Endodermal cell (in vitro differentiated cells): Measurements from ENCODE around the gene GOT1. TPM values are rescaled to one million over a fixed set of nuclear protein-coding genes. Genes with fewer than 3 reads are reported as not detected.

Experiments used
- DNase-seq: peaks from one replicate; pipeline ENCODE4 v3.0.0-alpha.2; 2017
- H3K27ac ChIP-seq: 2 replicates; pipeline ENCODE4 v1.5.1; 2013; ENCODE audit warnings: mild to moderate bottlenecking, low read depth, low read length, moderate library complexity
- H3K27me3 ChIP-seq: 2 replicates; pipeline ENCODE4 v1.6.1; 2013; ENCODE audit warnings: mild to moderate bottlenecking, low read length, moderate library complexity; ENCODE audit not compliant: insufficient read depth, control insufficient read depth, poor library complexity, severe bottlenecking
- H3K36me3 ChIP-seq: 2 replicates; pipeline ENCODE4 v1.7.0; 2013; ENCODE audit warnings: mild to moderate bottlenecking, low read length, moderate library complexity; ENCODE audit not compliant: control insufficient read depth, insufficient read depth
- H3K4me1 ChIP-seq: one replicate; pipeline ENCODE4 v1.7.0; 2013; ENCODE audit warnings: low read length; ENCODE audit not compliant: control insufficient read depth, insufficient read depth
- H3K4me3 ChIP-seq: 2 replicates; pipeline ENCODE4 v1.5.1; 2013; ENCODE audit warnings: mild to moderate bottlenecking, low read length, moderate library complexity
- H3K9ac ChIP-seq: 2 replicates; pipeline ENCODE4 v1.6.1; 2013; ENCODE audit warnings: mild to moderate bottlenecking, low read length, moderate library complexity; ENCODE audit not compliant: poor library complexity, severe bottlenecking; ENCODE audit errors: extremely low read depth
- H3K9me3 ChIP-seq: 2 replicates; pipeline ENCODE4 v1.6.1; 2013; ENCODE audit warnings: mild to moderate bottlenecking, low read length, moderate library complexity; ENCODE audit not compliant: control insufficient read depth
- H3K27ac Mint-ChIP-seq: 2 replicates; pipeline ENCODE4 v1.8.0; 2020; ENCODE audit warnings: mixed read lengths
- H3K27me3 Mint-ChIP-seq: 2 replicates; pipeline ENCODE4 v1.8.0; 2021; ENCODE audit warnings: mild to moderate bottlenecking, mixed read lengths; ENCODE audit not compliant: insufficient read depth
- H3K36me3 Mint-ChIP-seq: 2 replicates; pipeline ENCODE4 v1.8.0; 2020; ENCODE audit warnings: low read depth, mixed read lengths
- H3K4me1 Mint-ChIP-seq: 2 replicates; pipeline ENCODE4 v1.8.0; 2020; ENCODE audit warnings: mixed read lengths
- H3K4me3 Mint-ChIP-seq: 2 replicates; pipeline ENCODE4 v1.8.0; 2020; ENCODE audit warnings: mild to moderate bottlenecking, moderate library complexity, mixed read lengths
- H3K9me3 Mint-ChIP-seq: 2 replicates; pipeline ENCODE4 v1.8.0; 2020; ENCODE audit warnings: mild to moderate bottlenecking, mixed read lengths
- CTCF ChIP-seq: fragments of 200-600 bp; sonication (generic); conservative IDR thresholded peaks from 2 replicates; pipeline ENCODE4 v1.5.0; 2021; ENCODE audit warnings: antibody characterized with exemption, mild to moderate bottlenecking
- WGBS, 2 experiments: methylation state at CpG; one replicate each; pipeline versions ENCODE4 v1.1.5 to v1.1.7; 2013; ENCODE audit warnings: missing lambda C conversion rate in 2 of 2, mixed read lengths in 1 of 2; ENCODE audit not compliant: insufficient coverage in 1 of 2, insufficient read length in 1 of 2; 5-methylcytosine and 5-hydroxymethylcytosine counted together
- total RNA-seq, 2 donors: library from RNA; stranded (reverse); fragmentation: NEBNext Ultra II Directional in 1 of 2; extraction: Animal tissue kit (Norgen Biotek cat#: 25700) in 1 of 2; gene quantifications; 2 replicates in 1 of 2; 3 replicates in 1 of 2; pipeline ENCODE4 v1.2.1, GENCODE V29; 2021

Gene GOT1
- total RNA-seq, 2 donors from 2014 or later, result 35.1 to 36.5 TPM

- Histone ChIP-seq H3K4me3 (no peak overlapping the region), H3K4me1 (peaks cover 13% of the 10 kb centered on the region), H3K9me3 (no peaks in the 10 kb centered on the region), H3K27ac (no peak overlapping the region), H3K27me3 (peaks cover 5% of the 10 kb centered on the region), H3K36me3 (peaks cover 20% of the 10 kb centered on the region), H3K9ac (no peak overlapping the region)
- Mint-ChIP-seq H3K27ac (no peak overlapping the region), H3K27me3 (peaks cover 51% of the 10 kb centered on the region), H3K9me3 (no peaks in the 10 kb centered on the region), H3K36me3 (peaks cover 7% of the 10 kb centered on the region), H3K4me3 (no peak overlapping the region), H3K4me1 (peaks cover 36% of the 10 kb centered on the region)
- no peak for TF ChIP-seq CTCF
- no peak for DNase-seq
- WGBS, 2 experiments, result 92 to 96% methylated on average over 3 of the region's 3 CpGs
Measured at GRCh38 chr10:99369551-99369950, 60.9 kb downstream of the GOT1 start.

GRCh38 chr10:99369126-99369525 is 61.3 kb downstream of the GOT1 start:
- peaks cover 5% of the 10 kb centered on the region for H3K27me3 ChIP-seq
- H3K9ac ChIP-seq, result no peak overlapping the region
- no peak for TF ChIP-seq CTCF
- H3K36me3 Mint-ChIP-seq, result peaks cover 7% of the 10 kb centered on the region
- peaks cover 13% of the 10 kb centered on the region for H3K4me1 ChIP-seq
- WGBS, 2 experiments, result 91 to 96% methylated on average over 5 of the region's 5 CpGs
- H3K4me3 ChIP-seq, result no peak overlapping the region
- peaks cover 36% of the 10 kb centered on the region for H3K4me1 Mint-ChIP-seq
- H3K27ac ChIP-seq, result no peak overlapping the region
- no peak for DNase-seq
- H3K27ac Mint-ChIP-seq, result no peak overlapping the region
- H3K9me3 Mint-ChIP-seq, result no peaks in the 10 kb centered on the region
- H3K36me3 ChIP-seq, result peaks cover 25% of the 10 kb centered on the region
- peaks cover 51% of the 10 kb centered on the region for H3K27me3 Mint-ChIP-seq
- H3K9me3 ChIP-seq, result no peaks in the 10 kb centered on the region
- no peak overlapping the region for H3K4me3 Mint-ChIP-seq

- Mint-ChIP-seq H3K4me3 (no peak overlapping the region), H3K9me3 (no peaks in the 10 kb centered on the region), H3K36me3 (peaks cover 7% of the 10 kb centered on the region), H3K4me1 (peaks cover 36% of the 10 kb centered on the region), H3K27ac (no peak overlapping the region), H3K27me3 (peaks cover 50% of the 10 kb centered on the region)
- Histone ChIP-seq H3K9ac (no peak overlapping the region), H3K4me1 (peaks cover 13% of the 10 kb centered on the region), H3K4me3 (no peak overlapping the region), H3K27ac (no peak overlapping the region), H3K36me3 (peaks cover 25% of the 10 kb centered on the region), H3K9me3 (no peaks in the 10 kb centered on the region), H3K27me3 (peaks cover 5% of the 10 kb centered on the region)
- TF ChIP-seq CTCF, result no peak
- WGBS, 2 experiments, result 68 to 100% methylated on average over 1 of the region's 1 CpG
- DNase-seq, result no peak
Measured at GRCh38 chr10:99368646-99369045, 61.8 kb downstream of the GOT1 start.
